ENCODE results near the gene ALG9.

Gene ALG9

GRCh38 chr11:111819161-111819828, 52.1 kb downstream of the ALG9 start:
- no peak overlapping the region for H3K4me3 ChIP-seq (ENCODE audit: low read depth, low read length)
- no peak for TF ChIP-seq CTCF (IDR thresholded peaks at IDR 0.05; ENCODE audit: low read depth, low read length, missing control alignments)
- in situ Hi-C loops (cut with HindIII; ENCODE audit: low sequenced_read_pairs), result no loop called here
- no peak for DNase-seq (ENCODE audit: low read depth)

GRCh38 chr11:111815489-111815888, 55.9 kb downstream of the ALG9 start:
- no peak overlapping the region for H3K4me3 ChIP-seq (ENCODE audit: low read depth, low read length)
- no peak for DNase-seq (ENCODE audit: low read depth)
- no peak for TF ChIP-seq CTCF (IDR thresholded peaks at IDR 0.05; ENCODE audit: low read depth, low read length, missing control alignments)
- in situ Hi-C loops (cut with HindIII; ENCODE audit: low sequenced_read_pairs), result no loop called here

- in situ Hi-C loops (cut with HindIII; ENCODE audit: low sequenced_read_pairs), result no loop called here
- H3K4me3 ChIP-seq (ENCODE audit: low read depth, low read length), result no peak overlapping the region
- DNase-seq (ENCODE audit: low read depth), result no peak
- TF ChIP-seq CTCF (IDR thresholded peaks at IDR 0.05; ENCODE audit: low read depth, low read length, missing control alignments), result no peak
These were observed 56.6 kb downstream of the ALG9 start for GRCh38 chr11:111814557-111815320.

GRCh38 chr11:111814106-111814505, 57.3 kb downstream of the ALG9 start:
- TF ChIP-seq CTCF (IDR thresholded peaks at IDR 0.05; ENCODE audit: low read depth, low read length, missing control alignments), result no peak
- H3K4me3 ChIP-seq (ENCODE audit: low read depth, low read length), result no peak overlapping the region
- DNase-seq (ENCODE audit: low read depth), result no peak
- in situ Hi-C loops (cut with HindIII; ENCODE audit: low sequenced_read_pairs), result no loop called here

- DNase-seq (ENCODE audit: low read depth), result no peak
- TF ChIP-seq CTCF (IDR thresholded peaks at IDR 0.05; ENCODE audit: low read depth, low read length, missing control alignments), result no peak
- in situ Hi-C loops (cut with HindIII; ENCODE audit: low sequenced_read_pairs), result no loop called here
- no peak overlapping the region for H3K4me3 ChIP-seq (ENCODE audit: low read depth, low read length)
These were observed 59.2 kb downstream of the ALG9 start for GRCh38 chr11:111812211-111812610.

- no peak overlapping the region for H3K4me3 ChIP-seq (ENCODE audit: low read depth, low read length)
- no peak for TF ChIP-seq CTCF (IDR thresholded peaks at IDR 0.05; ENCODE audit: low read depth, low read length, missing control alignments)
These were observed 59.9 kb downstream of the ALG9 start for GRCh38 chr11:111811445-111811844.

More at GRCh38 chr11:111811445-111811844, 59.9 kb downstream of the ALG9 start:
- DNase-seq (ENCODE audit: low read depth), result no peak
- in situ Hi-C loops (cut with HindIII; ENCODE audit: low sequenced_read_pairs), result no loop called here
